ENCODE results near the gene TMEM263. TPM values are rescaled to one million over a fixed set of nuclear protein-coding genes. Genes with fewer than 3 reads are reported as not detected.
A peak's percentile ranks its signal among the peaks of the same experiment; 100 is the strongest.

The TMEM263 gene
- polyA plus RNA-seq, 3 donors from 2014 or later = 30.2 to 33.5 (median 31.0) TPM

- no peak for DNase-seq
- H3K27ac Mint-ChIP-seq = peak overlapping the region; percentile 78 to 97 (median 92)
Observed at GRCh38 chr12:106956048-106956578, 406 bp downstream of the TMEM263 start.

GRCh38 chr12:106957583-106957982 lies 1.9 kb downstream of the TMEM263 start:
- Mint-ChIP-seq H3K36me3 (peaks cover 0 to 5% (median 4%) of the 10 kb centered on the region in 3 donors), H3K27me3 (ENCODE audit: low read depth in 3 of 3) (peaks cover 13 to 17% (median 16%) of the 10 kb centered on the region in 3 donors), H3K4me1 (peaks cover 20 to 40% of the 10 kb centered on the region in 2 donors), H3K9me3 (no peaks in the 10 kb centered on the region), H3K27ac (peak overlapping the region; percentile 78 to 97 (median 92)), H3K4me3 (peak overlapping the region; percentile 92 to 99 (median 97))
- no peak for DNase-seq

More at GRCh38 chr12:106956048-106956578, 406 bp downstream of the TMEM263 start:
- peaks cover 13 to 17% (median 16%) of the 10 kb centered on the region in 3 donors for H3K27me3 Mint-ChIP-seq (ENCODE audit: low read depth in 3 of 3)
- peaks cover 0 to 3% (median 3%) of the 10 kb centered on the region in 3 donors for H3K36me3 Mint-ChIP-seq
- peak overlapping the region; percentile 92 to 99 (median 97) for H3K4me3 Mint-ChIP-seq
- no peaks in the 10 kb centered on the region for H3K9me3 Mint-ChIP-seq
- peaks cover 20 to 36% of the 10 kb centered on the region in 2 donors for H3K4me1 Mint-ChIP-seq

- Mint-ChIP-seq H3K9me3 (no peaks in the 10 kb centered on the region), H3K4me3 (no peak overlapping the region), H3K4me1 (peaks cover 16 to 33% of the 10 kb centered on the region in 2 donors), H3K27me3 (ENCODE audit: low read depth in 3 of 3) (peaks cover 8 to 18% (median 11%) of the 10 kb centered on the region in 3 donors), H3K36me3 (peaks cover 0 to 15% (median 13%) of the 10 kb centered on the region in 3 donors), H3K27ac (peak overlapping the region in 1 of 6 donors; percentile 61)
- no peak for DNase-seq
Observed at GRCh38 chr12:106960443-106960842, 4.7 kb downstream of the TMEM263 start.

- H3K9me3 Mint-ChIP-seq = no peaks in the 10 kb centered on the region
- H3K4me3 Mint-ChIP-seq = no peak overlapping the region
- H3K36me3 Mint-ChIP-seq = peaks cover 0 to 20% (median 17%) of the 10 kb centered on the region in 3 donors
- H3K27ac Mint-ChIP-seq = no peak overlapping the region
- H3K27me3 Mint-ChIP-seq (ENCODE audit: low read depth in 3 of 3) = peaks cover 0 to 5% (median 1%) of the 10 kb centered on the region in 3 donors
- H3K4me1 Mint-ChIP-seq = peaks cover 7 to 24% of the 10 kb centered on the region in 2 donors
- DNase-seq = no peak
Observed at GRCh38 chr12:106962286-106962685, 6.6 kb downstream of the TMEM263 start.

- H3K27ac Mint-ChIP-seq = no peak overlapping the region
- peaks cover 0 to 5% (median 1%) of the 10 kb centered on the region in 3 donors for H3K27me3 Mint-ChIP-seq (ENCODE audit: low read depth in 3 of 3)
- H3K4me1 Mint-ChIP-seq = peaks cover 0 to 9% of the 10 kb centered on the region in 2 donors
- no peak overlapping the region for H3K4me3 Mint-ChIP-seq
- no peaks in the 10 kb centered on the region for H3K9me3 Mint-ChIP-seq
- DNase-seq = no peak
- peaks cover 0 to 26% (median 23%) of the 10 kb centered on the region in 3 donors for H3K36me3 Mint-ChIP-seq
Observed at GRCh38 chr12:106964526-106964925, 8.8 kb downstream of the TMEM263 start.

- H3K4me1 Mint-ChIP-seq = peaks cover 15 to 18% of the 10 kb centered on the region in 2 donors
- H3K27ac Mint-ChIP-seq = peak overlapping the region in 4 of 6 donors; percentile 29 to 86 (median 36)
- H3K27me3 Mint-ChIP-seq (ENCODE audit: low read depth in 3 of 3) = no peaks in the 10 kb centered on the region
- no peak for DNase-seq
- H3K4me3 Mint-ChIP-seq = no peak overlapping the region
- no peaks in the 10 kb centered on the region for H3K9me3 Mint-ChIP-seq
- peaks cover 8 to 23% (median 10%) of the 10 kb centered on the region in 3 donors for H3K36me3 Mint-ChIP-seq
Observed at GRCh38 chr12:106971065-106971464, 15.4 kb downstream of the TMEM263 start.

GRCh38 chr12:106973545-106973944 lies 17.8 kb downstream of the TMEM263 start:
- H3K4me1 Mint-ChIP-seq = peaks cover 15 to 18% of the 10 kb centered on the region in 2 donors
- no peaks in the 10 kb centered on the region for H3K27me3 Mint-ChIP-seq (ENCODE audit: low read depth in 3 of 3)
- H3K4me3 Mint-ChIP-seq = no peak overlapping the region
- DNase-seq = no peak
- H3K36me3 Mint-ChIP-seq = peaks cover 9 to 19% (median 9%) of the 10 kb centered on the region in 3 donors
- no peaks in the 10 kb centered on the region for H3K9me3 Mint-ChIP-seq
- peak overlapping the region in 1 of 6 donors; percentile 12 for H3K27ac Mint-ChIP-seq

- DNase-seq = no peak
- H3K27ac Mint-ChIP-seq = peak overlapping the region in 5 of 6 donors; percentile 12 to 75 (median 73)
- H3K36me3 Mint-ChIP-seq = peaks cover 9 to 18% (median 9%) of the 10 kb centered on the region in 3 donors
- H3K9me3 Mint-ChIP-seq = no peaks in the 10 kb centered on the region
- no peak overlapping the region for H3K4me3 Mint-ChIP-seq
- H3K27me3 Mint-ChIP-seq (ENCODE audit: low read depth in 3 of 3) = no peaks in the 10 kb centered on the region
- H3K4me1 Mint-ChIP-seq = peaks cover 15 to 18% of the 10 kb centered on the region in 2 donors
Observed at GRCh38 chr12:106974511-106974910, 18.8 kb downstream of the TMEM263 start.

- no peak overlapping the region for H3K4me3 Mint-ChIP-seq
- peaks cover 9 to 18% (median 9%) of the 10 kb centered on the region in 3 donors for H3K36me3 Mint-ChIP-seq
- H3K9me3 Mint-ChIP-seq = no peaks in the 10 kb centered on the region
- DNase-seq = no peak
- H3K27me3 Mint-ChIP-seq (ENCODE audit: low read depth in 3 of 3) = no peaks in the 10 kb centered on the region
- H3K27ac Mint-ChIP-seq = peak overlapping the region in 4 of 6 donors; percentile 12 to 61 (median 28)
- H3K4me1 Mint-ChIP-seq = peaks cover 15 to 18% of the 10 kb centered on the region in 2 donors
Observed at GRCh38 chr12:106975098-106975497, 19.4 kb downstream of the TMEM263 start.

- Mint-ChIP-seq H3K4me1 (peaks cover 12 to 14% of the 10 kb centered on the region in 2 donors), H3K36me3 (peaks cover 6 to 12% (median 7%) of the 10 kb centered on the region in 3 donors), H3K27me3 (ENCODE audit: low read depth in 3 of 3) (no peaks in the 10 kb centered on the region), H3K9me3 (no peaks in the 10 kb centered on the region), H3K27ac (peak overlapping the region in 3 of 6 donors; percentile 34 to 53 (median 47)), H3K4me3 (no peak overlapping the region)
- no peak for DNase-seq
Observed at GRCh38 chr12:106975993-106976658, 20.4 kb downstream of the TMEM263 start.

- Mint-ChIP-seq H3K4me1 (peaks cover 11% of the 10 kb centered on the region in 2 donors), H3K27ac (no peak overlapping the region), H3K9me3 (no peaks in the 10 kb centered on the region), H3K27me3 (ENCODE audit: low read depth in 3 of 3) (no peaks in the 10 kb centered on the region), H3K4me3 (no peak overlapping the region), H3K36me3 (peaks cover 5 to 10% (median 6%) of the 10 kb centered on the region in 3 donors)
- no peak for DNase-seq
Observed at GRCh38 chr12:106976668-106977067, 21.0 kb downstream of the TMEM263 start.

GRCh38 chr12:106978035-106978800 lies 22.5 kb downstream of the TMEM263 start:
- Mint-ChIP-seq H3K4me3 (no peak overlapping the region), H3K27me3 (ENCODE audit: low read depth in 3 of 3) (no peaks in the 10 kb centered on the region), H3K9me3 (no peaks in the 10 kb centered on the region), H3K4me1 (peaks cover 11% of the 10 kb centered on the region in 2 donors), H3K36me3 (peaks cover 5 to 12% (median 6%) of the 10 kb centered on the region in 3 donors), H3K27ac (peak overlapping the region in 1 of 6 donors; percentile 62)
- no peak for DNase-seq

GRCh38 chr12:106980944-106981343 lies 25.2 kb downstream of the TMEM263 start:
- no peak overlapping the region for H3K4me3 Mint-ChIP-seq
- peak overlapping the region in 1 of 6 donors; percentile 35 for H3K27ac Mint-ChIP-seq
- no peaks in the 10 kb centered on the region for H3K9me3 Mint-ChIP-seq
- peaks cover 21 to 22% of the 10 kb centered on the region in 2 donors for H3K4me1 Mint-ChIP-seq
- H3K27me3 Mint-ChIP-seq (ENCODE audit: low read depth in 3 of 3) = no peaks in the 10 kb centered on the region
- peaks cover 17 to 25% (median 19%) of the 10 kb centered on the region in 3 donors for H3K36me3 Mint-ChIP-seq
- DNase-seq = no peak

All from immature natural killer cell (primary cell).